Neural progenitor cell (in vitro differentiated cells): ENCODE measurements around the gene IL17RA. TPM values are rescaled to one million over a fixed set of nuclear protein-coding genes. Genes with fewer than 3 reads are reported as not detected.

Source experiments
- DNase-seq: peaks from one replicate; pipeline ENCODE4 v3.0.0-alpha.2; 2016; ENCODE audit warnings: low spot score
- H2AFZ ChIP-seq: fragments of 200-600 bp; sonication (generic); replicated peaks from 2 replicates; pipeline ENCODE4 v1.6.1; 2016; ENCODE audit warnings: antibody characterized with exemption
- H3F3A ChIP-seq: fragments of 200-600 bp; sonication (generic); 2 replicates; pipeline ENCODE4 v1.6.1; 2016; ENCODE audit warnings: antibody characterized with exemption, low read depth
- H3K27ac ChIP-seq: fragments of 200-600 bp; sonication (generic); 2 replicates; pipeline ENCODE4 v1.5.1; 2016; ENCODE audit warnings: mild to moderate bottlenecking
- H3K27me3 ChIP-seq: fragments of 200-600 bp; sonication (generic); 2 replicates; pipeline ENCODE4 v1.6.1; 2016; ENCODE audit warnings: mild to moderate bottlenecking, moderate library complexity
- H3K36me3 ChIP-seq: fragments of 200-600 bp; sonication (generic); 2 replicates; pipeline ENCODE4 v1.5.1; 2016
- H3K4me1 ChIP-seq: fragments of 200-600 bp; sonication (generic); 2 replicates; pipeline ENCODE4 v1.6.1; 2016; ENCODE audit warnings: mixed run types
- H3K4me2 ChIP-seq: fragments of 200-600 bp; sonication (generic); 2 replicates; pipeline ENCODE4 v1.6.1; 2016
- H3K4me3 ChIP-seq: fragments of 200-600 bp; sonication (generic); 2 replicates; pipeline ENCODE4 v1.5.1; 2016
- H3K79me2 ChIP-seq: fragments of 200-600 bp; sonication (generic); 2 replicates; pipeline ENCODE4 v1.6.1; 2016; ENCODE audit warnings: low read depth
- H3K9ac ChIP-seq: fragments of 200-600 bp; sonication (generic); 2 replicates; pipeline ENCODE4 v1.6.1; 2016
- H3K9me3 ChIP-seq: fragments of 200-600 bp; sonication (generic); 2 replicates; pipeline ENCODE4 v1.5.1; 2016; ENCODE audit warnings: low read depth
- H4K20me1 ChIP-seq: fragments of 200-600 bp; sonication (generic); 2 replicates; pipeline ENCODE4 v1.6.1; 2016; ENCODE audit warnings: low read depth
- H3K27ac Mint-ChIP-seq: 3 replicates; pipeline ENCODE4 v1.8.0; 2021; ENCODE audit warnings: mixed read lengths
- H3K27me3 Mint-ChIP-seq: 2 replicates; pipeline ENCODE4 v1.8.0; 2022; ENCODE audit warnings: low read depth, mild to moderate bottlenecking, inconsistent platforms, moderate library complexity, mixed read lengths; ENCODE audit not compliant: insufficient read depth
- H3K36me3 Mint-ChIP-seq: 3 replicates; pipeline ENCODE4 v1.8.0; 2021; ENCODE audit warnings: mixed read lengths
- H3K4me1 Mint-ChIP-seq: 3 replicates; pipeline ENCODE4 v1.8.0; 2021; ENCODE audit warnings: mixed read lengths
- H3K4me3 Mint-ChIP-seq: 3 replicates; pipeline ENCODE4 v1.8.0; 2021; ENCODE audit warnings: mild to moderate bottlenecking, moderate library complexity, mixed read lengths
- H3K9me3 Mint-ChIP-seq: 3 replicates; pipeline ENCODE4 v1.8.0; 2020; ENCODE audit warnings: mixed read lengths
- CTCF ChIP-seq: fragments of 200-600 bp; sonication (generic); IDR thresholded peaks from 2 replicates; pipeline ENCODE4 v1.5.1; 2017; ENCODE audit warnings: antibody characterized with exemption, mild to moderate bottlenecking
- EZH2 ChIP-seq: fragments of 200-600 bp; sonication (generic); IDR thresholded peaks from 2 replicates; pipeline ENCODE4 v1.6.1; 2017; ENCODE audit warnings: antibody characterized with exemption, mild to moderate bottlenecking, moderate library complexity
- EZH2phosphoT487 ChIP-seq: fragments of 200-600 bp; sonication (generic); IDR thresholded peaks from 2 replicates; pipeline ENCODE4 v1.6.1; 2017; ENCODE audit warnings: antibody characterized with exemption
- total RNA-seq: library from RNA; depleted of rRNA; stranded (reverse); fragments of >200 nt; gene quantifications from 2 replicates; pipeline ENCODE4 v1.2.3, GENCODE V29; 2015; ENCODE audit warnings: low replicate concordance

The IL17RA gene
- total RNA-seq, 1 donor from 2014 or later: 5.2 TPM

- no peaks in the 10 kb centered on the region for H3K9me3 ChIP-seq
- H3K4me3 ChIP-seq: no peak overlapping the region
- H3K4me1 ChIP-seq: peaks cover 3% of the 10 kb centered on the region
- no peak overlapping the region for H3K27ac Mint-ChIP-seq
- H4K20me1 ChIP-seq: peaks cover 12% of the 10 kb centered on the region
- no peaks in the 10 kb centered on the region for H3K36me3 Mint-ChIP-seq
- H3K27ac ChIP-seq: no peak overlapping the region
- H3K9me3 Mint-ChIP-seq: no peaks in the 10 kb centered on the region
- no peak for TF ChIP-seq CTCF
- no peak for TF ChIP-seq EZH2
- no peak for TF ChIP-seq EZH2phosphoT487
- no peaks in the 10 kb centered on the region for H3K79me2 ChIP-seq
- H3K9ac ChIP-seq: no peak overlapping the region
- H3K27me3 Mint-ChIP-seq: peaks cover 21% of the 10 kb centered on the region
- peaks cover 11% of the 10 kb centered on the region for H3F3A ChIP-seq
- DNase-seq: no peak
- no peaks in the 10 kb centered on the region for H3K36me3 ChIP-seq
- H3K4me2 ChIP-seq: no peak overlapping the region
- no peak overlapping the region for H2AFZ ChIP-seq
- H3K4me3 Mint-ChIP-seq: no peak overlapping the region
- peaks cover 4% of the 10 kb centered on the region for H3K4me1 Mint-ChIP-seq
- peaks cover 24% of the 10 kb centered on the region for H3K27me3 ChIP-seq
These were observed 5.8 kb downstream of the IL17RA start for GRCh38 chr22:17090550-17090949.

DNA sequence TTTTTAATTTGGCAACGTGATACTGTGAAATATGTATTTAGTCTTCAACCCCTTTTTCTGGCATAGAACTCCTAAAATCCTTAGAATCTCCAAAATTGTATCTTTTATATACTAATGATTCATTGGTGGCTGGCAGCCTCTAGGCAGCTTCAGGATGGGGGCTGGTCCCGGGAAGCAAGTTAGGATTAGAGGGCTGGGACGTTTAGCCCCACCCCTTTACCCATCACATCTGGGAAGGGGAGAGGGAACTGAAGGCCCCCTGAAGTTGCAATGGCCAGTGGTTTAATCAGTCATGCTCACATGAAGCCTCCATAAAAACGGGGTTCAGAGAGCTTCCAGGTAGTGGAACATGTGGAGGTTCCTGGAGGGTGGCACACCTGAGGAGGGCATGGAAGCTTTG is 7.1 kb downstream of the IL17RA start:
- H2AFZ ChIP-seq: no peak overlapping the region
- Mint-ChIP-seq H3K9me3 (no peaks in the 10 kb centered on the region), H3K36me3 (no peaks in the 10 kb centered on the region), H3K4me1 (no peaks in the 10 kb centered on the region), H3K27ac (no peak overlapping the region), H3K4me3 (no peak overlapping the region), H3K27me3 (peaks cover 13% of the 10 kb centered on the region)
- no peak for DNase-seq
- H3K27me3 ChIP-seq: peaks cover 11% of the 10 kb centered on the region
- no peaks in the 10 kb centered on the region for H3K36me3 ChIP-seq
- H3K9ac ChIP-seq: no peak overlapping the region
- no peak overlapping the region for H3K4me3 ChIP-seq
- H4K20me1 ChIP-seq: peaks cover 3% of the 10 kb centered on the region
- no peak overlapping the region for H3K4me2 ChIP-seq
- no peaks in the 10 kb centered on the region for H3K79me2 ChIP-seq
- H3K9me3 ChIP-seq: no peaks in the 10 kb centered on the region
- TF ChIP-seq EZH2: no peak
- TF ChIP-seq CTCF: no peak
- TF ChIP-seq EZH2phosphoT487: no peak
- H3F3A ChIP-seq: peaks cover under 1% of the 10 kb centered on the region
- no peak overlapping the region for H3K27ac ChIP-seq
- H3K4me1 ChIP-seq: no peaks in the 10 kb centered on the region

- Mint-ChIP-seq H3K4me1 (no peaks in the 10 kb centered on the region), H3K9me3 (no peaks in the 10 kb centered on the region), H3K27me3 (peaks cover 7% of the 10 kb centered on the region), H3K36me3 (no peaks in the 10 kb centered on the region), H3K4me3 (no peak overlapping the region), H3K27ac (no peak overlapping the region)
- no peak overlapping the region for H3K27ac ChIP-seq
- no peaks in the 10 kb centered on the region for H3K27me3 ChIP-seq
- H3K4me2 ChIP-seq: no peak overlapping the region
- DNase-seq: no peak
- no peaks in the 10 kb centered on the region for H3K36me3 ChIP-seq
- H3K4me3 ChIP-seq: no peak overlapping the region
- H4K20me1 ChIP-seq: peaks cover 3% of the 10 kb centered on the region
- no peaks in the 10 kb centered on the region for H3K4me1 ChIP-seq
- H3K9me3 ChIP-seq: no peaks in the 10 kb centered on the region
- no peak overlapping the region for H3K9ac ChIP-seq
- no peak overlapping the region for H2AFZ ChIP-seq
- H3F3A ChIP-seq: no peaks in the 10 kb centered on the region
- H3K79me2 ChIP-seq: no peaks in the 10 kb centered on the region
- TF ChIP-seq CTCF (no peak), EZH2 (no peak), EZH2phosphoT487 (no peak)
These were observed 8.3 kb downstream of the IL17RA start for GRCh38 chr22:17093081-17093480.
